Right lung (tissue), 5 donors: Measurements from ENCODE around the gene TSPAN4. TPM values are rescaled to one million over a fixed set of nuclear protein-coding genes. Genes with fewer than 3 reads are reported as not detected.

Experiments used
- DNase-seq, 2 donors: peaks; one replicate each; pipeline ENCODE4 v3.0.0-alpha.2; 2013
- polyA plus RNA-seq, 5 donors: library from polyadenylated mRNA; unstranded; fragments of 120-200 nt; gene quantifications; one replicate each; pipeline versions ENCODE4 v1.2.1 to v1.2.3, GENCODE V29; 2013; ENCODE audit warnings: inconsistent platforms in 1 of 5, low replicate concordance in 1 of 5; ENCODE audit not compliant: insufficient read length in 5 of 5, insufficient read depth in 1 of 5

TSPAN4 gene
- polyA plus RNA-seq, 5 donors: 42.4 to 94.6 (median 63.9) TPM

GRCh38 chr11:905952-906351, 63.3 kb downstream of the TSPAN4 start:
- DNase-seq: no peak

- DNase-seq: no peak
Observed at GRCh38 chr11:907668-908067, 65.0 kb downstream of the TSPAN4 start.

GRCh38 chr11:908273-908672, 65.6 kb downstream of the TSPAN4 start:
- DNase-seq: no peak

- no peak for DNase-seq
Observed at GRCh38 chr11:909406-909805, 66.8 kb downstream of the TSPAN4 start.

GRCh38 chr11:910044-910588, 67.5 kb downstream of the TSPAN4 start:
- DNase-seq: no peak

- peak; percentile 78 to 83 for DNase-seq
Observed at GRCh38 chr11:910589-911030, 68.0 kb downstream of the TSPAN4 start, which contains the start of gene CHID1. TSS of gene CHID1 (minus strand) at chr11:910810. CDS start at chr11:904816, 5,994 bp downstream.

- peak in 1 of 2 donors; percentile 42 for DNase-seq
Observed at GRCh38 chr11:911031-911889, 68.6 kb downstream of the TSPAN4 start.

- no peak for DNase-seq
Observed at GRCh38 chr11:911890-912219, 69.2 kb downstream of the TSPAN4 start.

- DNase-seq: no peak
Observed at GRCh38 chr11:912266-912665, 69.6 kb downstream of the TSPAN4 start.

GRCh38 chr11:913043-913442, 70.4 kb downstream of the TSPAN4 start:
- no peak for DNase-seq

- DNase-seq: no peak
Observed at GRCh38 chr11:914204-914603, 71.6 kb downstream of the TSPAN4 start.

- no peak for DNase-seq
Observed at GRCh38 chr11:914747-915501, 72.3 kb downstream of the TSPAN4 start.

Other genes starting within 250 kb of the TSPAN4 start
- 10 to 100 TPM in 3 of 5 donors, 1 to 10 TPM in 2; 6.9 to 19.1 (median 11.5) TPM for gene IRF7, start 226.9 kb upstream of the TSPAN4 start, polyA plus RNA-seq
- under 1 TPM; 0.20 to 0.86 (median 0.58) TPM for gene CDHR5, start 217.9 kb upstream of the TSPAN4 start, polyA plus RNA-seq
- gene SCT, start 215.7 kb upstream of the TSPAN4 start, polyA plus RNA-seq: 10 to 100 TPM in 1 of 5 donors, 1 to 10 TPM in 4; 1.2 to 14.9 (median 1.7) TPM
- gene DRD4, start 205.6 kb upstream of the TSPAN4 start, polyA plus RNA-seq: 1 to 10 TPM in 2 of 5 donors, under 1 TPM in 3; 0.21 to 1.5 (median 0.74) TPM
- 10 to 100 TPM; 32.7 to 49.5 (median 37.7) TPM for gene DEAF1, start 147.6 kb upstream of the TSPAN4 start, polyA plus RNA-seq
- gene TMEM80, start 147.0 kb upstream of the TSPAN4 start, polyA plus RNA-seq: 10 to 100 TPM; 23.2 to 35.8 (median 29.9) TPM
- gene EPS8L2, start 136.6 kb upstream of the TSPAN4 start, polyA plus RNA-seq: 10 to 100 TPM; 41.3 to 88.7 (median 81.2) TPM
- gene TALDO1, start 95.4 kb upstream of the TSPAN4 start, polyA plus RNA-seq: 100 to 1,000 TPM; 100 to 129 (median 107) TPM
- 10 to 100 TPM; 41.4 to 80.2 (median 61.8) TPM for gene GATD1, start 65.4 kb upstream of the TSPAN4 start, polyA plus RNA-seq
- gene CEND1, start 52.8 kb upstream of the TSPAN4 start, polyA plus RNA-seq: under 1 TPM in 3 of 5 donors, not detected in 2; 0.18 to 0.24 (median 0.22) TPM
- gene SLC25A22, start 44.6 kb upstream of the TSPAN4 start, polyA plus RNA-seq: 10 to 100 TPM in 4 of 5 donors, 1 to 10 TPM in 1; 9.4 to 25.4 (median 15.7) TPM
- 10 to 100 TPM in 4 of 5 donors, 1 to 10 TPM in 1; 9.0 to 16.6 (median 11.6) TPM for gene PIDD1, start 37.6 kb upstream of the TSPAN4 start, polyA plus RNA-seq
- 1,000 to 10,000 TPM; 1,010 to 1,715 (median 1,239) TPM for gene RPLP2, start 32.9 kb upstream of the TSPAN4 start, polyA plus RNA-seq
- 10 to 100 TPM; 23.4 to 54.7 (median 38.0) TPM for gene PNPLA2, start 23.9 kb upstream of the TSPAN4 start, polyA plus RNA-seq
- 10 to 100 TPM; 13.6 to 31.6 (median 21.5) TPM for gene CRACR2B, start 14.9 kb upstream of the TSPAN4 start, polyA plus RNA-seq
- 100 to 1,000 TPM; 124 to 208 (median 165) TPM for gene CD151, start 9.9 kb upstream of the TSPAN4 start, polyA plus RNA-seq
- gene POLR2L, start 323 bp upstream of the TSPAN4 start, polyA plus RNA-seq: 100 to 1,000 TPM in 2 of 5 donors, 10 to 100 TPM in 3; 67.8 to 164 (median 85.4) TPM
- gene CHID1, start 68.0 kb downstream of the TSPAN4 start, polyA plus RNA-seq: 100 to 1,000 TPM in 1 of 5 donors, 10 to 100 TPM in 4; 77.0 to 101 (median 86.2) TPM
- 10 to 100 TPM; 74.4 to 84.3 (median 79.2) TPM for gene AP2A2, start 83.0 kb downstream of the TSPAN4 start, polyA plus RNA-seq
- gene MUC6, start 193.9 kb downstream of the TSPAN4 start, polyA plus RNA-seq: under 1 TPM; 0.24 to 0.57 (median 0.54) TPM
- under 1 TPM; 0.01 to 0.26 (median 0.04) TPM for gene MUC2, start 232.0 kb downstream of the TSPAN4 start, polyA plus RNA-seq